ENCODE data around the gene DNAJB6.

DNA sequence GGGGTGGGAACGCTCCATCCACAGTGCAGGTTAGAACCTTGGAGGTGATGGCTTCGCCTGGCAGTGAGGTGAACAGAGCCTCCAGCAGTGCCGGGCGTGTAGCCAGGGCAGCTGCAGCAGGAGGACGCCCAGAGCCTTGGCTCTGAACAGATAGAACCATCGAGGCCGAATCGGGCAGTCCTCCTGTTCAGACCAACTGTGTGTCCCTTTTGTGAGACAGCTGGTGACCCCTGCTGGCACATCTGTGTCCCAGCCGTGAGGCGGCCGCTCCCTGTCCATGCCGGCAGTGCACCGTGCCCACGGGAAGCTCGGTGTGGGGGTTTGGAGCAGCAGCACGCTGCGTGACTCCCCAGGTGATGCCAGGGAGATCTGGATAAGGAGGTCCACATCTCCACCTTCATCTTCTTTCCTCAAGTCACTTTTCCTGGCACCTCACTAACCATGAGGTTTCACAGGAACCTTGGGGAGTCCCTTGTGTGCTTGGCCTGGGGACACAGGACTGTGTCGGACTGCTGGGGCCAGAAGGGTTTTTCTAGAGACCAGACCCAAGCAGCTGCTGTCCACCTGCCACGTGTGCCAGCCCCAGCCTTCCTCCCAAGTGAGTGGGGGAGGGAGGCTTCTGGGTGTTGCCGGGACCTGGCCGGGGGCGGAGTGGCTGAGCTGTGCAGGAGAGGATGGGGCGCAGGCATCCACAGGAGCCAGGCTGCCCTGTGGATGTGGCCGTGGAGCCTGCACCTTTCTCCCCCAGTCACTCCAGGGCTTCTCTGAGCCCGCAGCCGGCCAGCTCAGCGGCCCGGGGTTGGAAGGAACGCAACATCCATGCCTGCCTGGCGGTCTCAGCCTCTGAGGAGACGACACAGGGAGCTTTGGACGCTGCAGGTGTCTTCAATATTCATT lies 69.4 kb downstream of the DNAJB6 start:
- TF ChIP-seq POLR2A (IDR thresholded peaks at IDR 0.05) = no peak
- no peak for TF ChIP-seq CTCF (IDR thresholded peaks at IDR 0.05)
